IPS DF 6.9 (cell line): ENCODE results near the gene GSK3B.

Source experiments
- DNase-seq: peaks from one replicate; pipeline ENCODE4 v3.0.0-alpha.2; 2013; ENCODE audit warnings: low read depth, low spot score
- H3K27ac ChIP-seq: one replicate; pipeline ENCODE4 v1.5.1; 2013; ENCODE audit warnings: low read length, control low read depth
- H3K27me3 ChIP-seq: 2 replicates; pipeline ENCODE4 v1.6.1; 2013; ENCODE audit warnings: mild to moderate bottlenecking, low read length; ENCODE audit not compliant: control insufficient read depth, insufficient read depth
- H3K36me3 ChIP-seq: 2 replicates; pipeline ENCODE4 v1.6.1; 2013; ENCODE audit warnings: low read length; ENCODE audit not compliant: control insufficient read depth, insufficient read depth
- H3K4me1 ChIP-seq: 2 replicates; pipeline ENCODE4 v1.6.1; 2013; ENCODE audit warnings: low read length; ENCODE audit not compliant: control insufficient read depth, insufficient read depth
- H3K4me3 ChIP-seq: 2 replicates; pipeline ENCODE4 v1.5.1; 2013; ENCODE audit warnings: mild to moderate bottlenecking, low read length
- H3K9me3 ChIP-seq: 2 replicates; pipeline ENCODE4 v1.6.1; 2013; ENCODE audit warnings: low read length, inconsistent platforms; ENCODE audit not compliant: control insufficient read depth, insufficient read depth
- WGBS: extraction: QIAGEN DNeasy Blood & Tissue Kit; methylation state at CpG from one replicate; pipeline ENCODE4 v1.1.7; 2013; ENCODE audit warnings: mixed read lengths, missing lambda C conversion rate; ENCODE audit not compliant: insufficient read length, insufficient coverage; 5-methylcytosine and 5-hydroxymethylcytosine counted together

The GSK3B gene

DNA sequence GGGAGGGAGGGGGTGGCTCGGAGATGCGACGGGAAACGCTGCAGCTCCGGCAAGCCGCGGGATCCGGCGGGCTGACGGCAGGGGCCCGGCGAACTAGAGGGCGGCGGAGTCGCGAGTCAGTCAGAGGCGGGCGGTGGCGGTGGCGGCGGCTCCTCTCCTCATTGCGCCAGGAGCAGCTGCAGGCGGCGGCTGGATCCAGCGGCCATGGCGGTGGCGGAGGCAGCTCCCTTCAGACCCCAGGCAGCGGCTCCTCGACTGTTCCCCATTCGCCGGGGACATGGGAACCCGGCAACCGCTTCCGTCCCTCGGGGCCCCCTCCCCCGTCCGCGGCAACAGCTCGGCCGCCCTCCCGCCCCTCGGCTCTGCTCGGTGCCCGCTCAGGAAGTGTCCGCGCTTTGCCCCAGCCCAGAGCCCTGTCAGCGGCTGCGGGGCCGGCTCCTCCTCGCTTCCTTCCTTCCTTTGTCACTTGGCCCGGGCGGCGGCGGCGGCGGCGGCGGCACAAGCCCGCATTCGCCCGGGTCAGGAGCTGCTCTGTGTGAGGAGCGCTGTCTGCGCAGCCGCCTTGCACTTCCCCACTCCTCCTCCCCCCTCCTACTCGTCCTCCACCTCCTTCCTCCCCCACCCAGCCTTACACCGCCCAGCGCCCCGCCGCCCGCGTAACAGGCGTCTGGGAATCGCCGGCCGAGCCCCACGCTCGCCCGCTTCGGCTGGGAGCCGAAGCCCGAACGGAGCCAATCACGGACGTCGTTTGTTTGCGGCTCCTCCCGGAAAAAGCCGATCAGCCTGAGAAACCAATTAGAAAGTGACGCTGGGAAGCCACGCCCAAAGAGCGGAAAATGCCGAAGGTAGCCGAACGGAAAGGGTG lies at the start of gene GSK3B:
Gene GSK3B (minus strand): TSS at position 537 of the 865 bp plus-strand sequence. CDS start 1,013 bp downstream, outside the sequence.
- Histone ChIP-seq H3K4me3 (peak within 1 kb of the TSS; percentile 91), H3K27ac (no peak within 1 kb of the TSS), H3K27me3 (no peaks in the 10 kb centered on the region), H3K9me3 (no peaks in the 10 kb centered on the region), H3K4me1 (no peaks in the 10 kb centered on the region), H3K36me3 (no peaks in the 10 kb centered on the region)
- no peak for DNase-seq
- WGBS: no CpG with 5 or more reads among the region's 94 CpGs

GRCh38 chr3:120143676-120144075 lies 49.4 kb upstream of the GSK3B start:
- no peak for DNase-seq
- no peak overlapping the region for H3K4me3 ChIP-seq
- no CpG with 5 or more reads among the region's 2 CpGs for WGBS
- no peaks in the 10 kb centered on the region for H3K27me3 ChIP-seq
- H3K4me1 ChIP-seq: no peaks in the 10 kb centered on the region
- H3K36me3 ChIP-seq: no peaks in the 10 kb centered on the region
- H3K9me3 ChIP-seq: no peaks in the 10 kb centered on the region
- H3K27ac ChIP-seq: no peak overlapping the region

DNA sequence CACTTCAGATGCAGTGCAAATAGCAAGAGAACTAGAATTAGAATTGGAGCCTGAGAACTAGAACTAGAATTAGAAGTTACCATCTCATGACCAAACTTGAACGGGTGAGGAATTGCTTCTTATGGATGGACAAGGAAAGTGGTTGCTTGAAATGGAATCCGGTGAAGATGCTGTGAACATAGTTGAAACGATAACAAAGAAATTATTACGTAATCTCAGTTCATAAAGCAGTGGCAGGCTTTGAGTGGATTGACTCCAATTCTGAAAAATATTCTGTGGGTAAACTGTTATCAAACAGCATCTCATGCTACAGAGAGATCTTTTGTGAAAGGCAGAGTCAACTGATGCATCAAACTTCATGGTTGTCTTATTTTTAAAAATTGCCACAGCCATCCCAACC lies 48.0 kb upstream of the GSK3B start:
- WGBS: no CpG with 5 or more reads among the region's 4 CpGs
- no peak for DNase-seq
- Histone ChIP-seq H3K9me3 (no peaks in the 10 kb centered on the region), H3K27ac (no peak overlapping the region), H3K27me3 (no peaks in the 10 kb centered on the region), H3K4me3 (no peak overlapping the region), H3K36me3 (no peaks in the 10 kb centered on the region), H3K4me1 (no peaks in the 10 kb centered on the region)

GRCh38 chr3:120140098-120140742 lies 46.0 kb upstream of the GSK3B start:
- DNase-seq: no peak
- Histone ChIP-seq H3K27me3 (no peaks in the 10 kb centered on the region), H3K4me1 (no peaks in the 10 kb centered on the region), H3K4me3 (no peak overlapping the region), H3K9me3 (no peaks in the 10 kb centered on the region), H3K36me3 (no peaks in the 10 kb centered on the region), H3K27ac (no peak overlapping the region)
- no CpG with 5 or more reads among the region's 52 CpGs for WGBS

- Histone ChIP-seq H3K4me3 (no peak overlapping the region), H3K36me3 (no peaks in the 10 kb centered on the region), H3K27me3 (no peaks in the 10 kb centered on the region), H3K27ac (no peak overlapping the region), H3K4me1 (no peaks in the 10 kb centered on the region), H3K9me3 (no peaks in the 10 kb centered on the region)
- WGBS: no CpG with 5 or more reads among the region's 4 CpGs
- DNase-seq: no peak
Measured at GRCh38 chr3:120139140-120139539, 44.9 kb upstream of the GSK3B start.

DNA sequence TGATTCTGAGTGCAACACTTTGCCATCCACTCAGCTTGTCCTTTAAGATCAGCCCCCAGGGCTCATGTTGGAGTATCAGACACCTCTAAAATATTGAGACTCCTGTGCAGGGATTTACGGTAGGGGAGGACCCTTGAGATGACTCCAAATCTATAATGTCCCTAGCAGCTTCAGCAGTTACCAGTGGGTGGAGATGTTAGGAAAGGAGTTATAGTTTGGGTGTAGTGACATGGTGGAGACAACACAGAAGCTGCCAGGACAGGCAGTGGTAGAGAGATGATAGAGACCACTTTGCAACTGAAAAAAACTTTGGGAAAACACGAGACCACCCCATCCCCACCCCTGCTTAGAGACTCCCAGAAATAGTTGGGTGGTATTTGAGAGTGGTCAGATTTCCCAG lies 43.3 kb upstream of the GSK3B start:
- Histone ChIP-seq H3K4me3 (no peak overlapping the region), H3K4me1 (no peaks in the 10 kb centered on the region), H3K27ac (no peak overlapping the region), H3K36me3 (no peaks in the 10 kb centered on the region), H3K27me3 (no peaks in the 10 kb centered on the region), H3K9me3 (no peaks in the 10 kb centered on the region)
- WGBS: no CpG with 5 or more reads among the region's 2 CpGs
- DNase-seq: no peak

- Histone ChIP-seq H3K36me3 (no peaks in the 10 kb centered on the region), H3K27me3 (no peaks in the 10 kb centered on the region), H3K4me3 (no peak overlapping the region), H3K27ac (no peak overlapping the region), H3K4me1 (no peaks in the 10 kb centered on the region), H3K9me3 (no peaks in the 10 kb centered on the region)
- WGBS: no CpG with 5 or more reads among the region's 3 CpGs
- no peak for DNase-seq
Measured at GRCh38 chr3:120130656-120131055, 36.4 kb upstream of the GSK3B start.

GRCh38 chr3:120129718-120130513 lies 35.7 kb upstream of the GSK3B start:
- no peak for DNase-seq
- Histone ChIP-seq H3K27ac (no peak overlapping the region), H3K4me1 (no peaks in the 10 kb centered on the region), H3K27me3 (no peaks in the 10 kb centered on the region), H3K4me3 (no peak overlapping the region), H3K9me3 (no peaks in the 10 kb centered on the region), H3K36me3 (no peaks in the 10 kb centered on the region)
- no CpG with 5 or more reads among the region's 2 CpGs for WGBS

GRCh38 chr3:120129051-120129450 lies 34.8 kb upstream of the GSK3B start:
- DNase-seq: no peak
- Histone ChIP-seq H3K36me3 (no peaks in the 10 kb centered on the region), H3K4me3 (no peak overlapping the region), H3K27ac (no peak overlapping the region), H3K27me3 (no peaks in the 10 kb centered on the region), H3K9me3 (no peaks in the 10 kb centered on the region), H3K4me1 (no peaks in the 10 kb centered on the region)
- no CpG with 5 or more reads among the region's 1 CpG for WGBS

GRCh38 chr3:120125992-120126391 lies 31.7 kb upstream of the GSK3B start:
- Histone ChIP-seq H3K36me3 (no peaks in the 10 kb centered on the region), H3K4me1 (no peaks in the 10 kb centered on the region), H3K27me3 (no peaks in the 10 kb centered on the region), H3K27ac (no peak overlapping the region), H3K4me3 (no peak overlapping the region), H3K9me3 (no peaks in the 10 kb centered on the region)
- DNase-seq: no peak
